Stimulated activated naive B cell treated with anti-CD40 and anti-IgM and Interleukin-4, amounts not matched to agents 10 μg/mL and 1 μg/mL and 100 μg/mL, for 72 hours (primary cell): ENCODE results near the gene WNT5A.
"Not testable (repeated sequence)": the region's sequence is repeated elsewhere in the genome, so short reads cannot be mapped to it uniquely, and the experiment has no call there.

Source experiments
- ATAC-seq, 2 donors: fragments of 150-1000 bp; cut with Tn5 transposase; replicated peaks; 2 replicates each; pipeline ENCODE4 v1.10.0; 2021; ENCODE audit warnings: moderate library complexity in 1 of 2
- DNase-seq: peaks from one replicate; pipeline ENCODE4 v3.0.0; 2021
- H3K27ac Mint-ChIP-seq: one replicate; pipeline ENCODE4 v1.8.0; 2022; ENCODE audit warnings: mild to moderate bottlenecking, mixed read lengths
- H3K27me3 Mint-ChIP-seq, 2 donors: one replicate each; pipeline ENCODE4 v1.8.0; 2022; ENCODE audit warnings: mixed read lengths in 2 of 2
- H3K36me3 Mint-ChIP-seq, 2 donors: one replicate each; pipeline ENCODE4 v1.8.0; 2022; ENCODE audit warnings: mixed read lengths in 2 of 2, mild to moderate bottlenecking in 1 of 2
- H3K4me1 Mint-ChIP-seq, 2 donors: one replicate each; pipeline ENCODE4 v1.8.0; 2022; ENCODE audit warnings: mixed read lengths in 2 of 2, mild to moderate bottlenecking in 1 of 2
- H3K4me3 Mint-ChIP-seq, 2 donors: one replicate each; pipeline ENCODE4 v1.8.0; 2022; ENCODE audit warnings: mild to moderate bottlenecking in 2 of 2, mixed read lengths in 2 of 2, moderate library complexity in 1 of 2
- H3K9me3 Mint-ChIP-seq, 2 donors: one replicate each; pipeline ENCODE4 v1.8.0; 2022; ENCODE audit warnings: mixed read lengths in 2 of 2, mild to moderate bottlenecking in 1 of 2

WNT5A gene

GRCh38 chr3:55515550-55516246 lies 28.6 kb upstream of the WNT5A start:
- Mint-ChIP-seq H3K27ac (no peak overlapping the region), H3K36me3 (no peaks in the 10 kb centered on the region), H3K4me1 (no peaks in the 10 kb centered on the region), H3K9me3 (no peaks in the 10 kb centered on the region), H3K4me3 (no peak overlapping the region), H3K27me3 (peaks cover 0 to 6% of the 10 kb centered on the region in 2 donors)
- no peak for ATAC-seq
- no peak for DNase-seq

- ATAC-seq (no peak), DNase-seq (no peak)
- H3K36me3 Mint-ChIP-seq: no peaks in the 10 kb centered on the region
- no peak overlapping the region for H3K27ac Mint-ChIP-seq
- H3K9me3 Mint-ChIP-seq: no peaks in the 10 kb centered on the region
- no peaks in the 10 kb centered on the region for H3K4me1 Mint-ChIP-seq
- no peak overlapping the region for H3K4me3 Mint-ChIP-seq
- H3K27me3 Mint-ChIP-seq: peaks cover 0 to 6% of the 10 kb centered on the region in 2 donors
Observed at GRCh38 chr3:55514962-55515361, 27.9 kb upstream of the WNT5A start.

- Mint-ChIP-seq H3K27me3 (peaks cover 0 to 6% of the 10 kb centered on the region in 2 donors), H3K4me3 (no peak overlapping the region), H3K36me3 (no peaks in the 10 kb centered on the region), H3K27ac (no peak overlapping the region), H3K4me1 (no peaks in the 10 kb centered on the region), H3K9me3 (no peaks in the 10 kb centered on the region)
- DNase-seq (no peak), ATAC-seq (no peak)
Observed at GRCh38 chr3:55512571-55513343, 25.7 kb upstream of the WNT5A start.

- DNase-seq: no peak
- H3K4me1 Mint-ChIP-seq: no peaks in the 10 kb centered on the region
- no peak overlapping the region for H3K27ac Mint-ChIP-seq
- H3K36me3 Mint-ChIP-seq: no peaks in the 10 kb centered on the region
- no peak for ATAC-seq
- H3K4me3 Mint-ChIP-seq: no peak overlapping the region
- H3K27me3 Mint-ChIP-seq: peaks cover 0 to 6% of the 10 kb centered on the region in 2 donors
- no peaks in the 10 kb centered on the region for H3K9me3 Mint-ChIP-seq
Observed at GRCh38 chr3:55511895-55512570, 24.9 kb upstream of the WNT5A start.

GRCh38 chr3:55508335-55508734 lies 21.2 kb upstream of the WNT5A start:
- ATAC-seq (no peak), DNase-seq (no peak)
- Mint-ChIP-seq H3K36me3 (no peaks in the 10 kb centered on the region), H3K4me3 (no peak overlapping the region), H3K27ac (no peak overlapping the region), H3K9me3 (no peaks in the 10 kb centered on the region), H3K27me3 (no peaks in the 10 kb centered on the region), H3K4me1 (no peaks in the 10 kb centered on the region)

- Mint-ChIP-seq H3K4me1 (no peaks in the 10 kb centered on the region), H3K27ac (no peak overlapping the region), H3K4me3 (no peak overlapping the region), H3K27me3 (no peaks in the 10 kb centered on the region), H3K36me3 (no peaks in the 10 kb centered on the region), H3K9me3 (no peaks in the 10 kb centered on the region)
- ATAC-seq (no peak), DNase-seq (no peak)
Observed at GRCh38 chr3:55507808-55508207, 20.7 kb upstream of the WNT5A start.

- Mint-ChIP-seq H3K4me1 (no peaks in the 10 kb centered on the region), H3K9me3 (no peaks in the 10 kb centered on the region), H3K27me3 (no peaks in the 10 kb centered on the region), H3K36me3 (no peaks in the 10 kb centered on the region), H3K27ac (no peak overlapping the region), H3K4me3 (no peak overlapping the region)
- ATAC-seq (no peak), DNase-seq (no peak)
Observed at GRCh38 chr3:55505776-55506175, 18.7 kb upstream of the WNT5A start.

GRCh38 chr3:55505102-55505501 lies 18.0 kb upstream of the WNT5A start:
- H3K27ac Mint-ChIP-seq: peak overlapping the region; percentile 22
- not testable (repeated sequence) for H3K4me3 Mint-ChIP-seq, H3K9me3 Mint-ChIP-seq, H3K36me3 Mint-ChIP-seq, H3K4me1 Mint-ChIP-seq, H3K27me3 Mint-ChIP-seq, ATAC-seq, DNase-seq

- Mint-ChIP-seq H3K36me3 (no peaks in the 10 kb centered on the region), H3K4me1 (no peaks in the 10 kb centered on the region), H3K4me3 (no peak overlapping the region), H3K27me3 (no peaks in the 10 kb centered on the region), H3K27ac (no peak overlapping the region), H3K9me3 (no peaks in the 10 kb centered on the region)
- DNase-seq (no peak), ATAC-seq (no peak)
Observed at GRCh38 chr3:55501905-55502304, 14.8 kb upstream of the WNT5A start.

- no peaks in the 10 kb centered on the region for H3K9me3 Mint-ChIP-seq
- no peaks in the 10 kb centered on the region for H3K36me3 Mint-ChIP-seq
- H3K4me3 Mint-ChIP-seq: no peak overlapping the region
- no peaks in the 10 kb centered on the region for H3K4me1 Mint-ChIP-seq
- ATAC-seq (no peak), DNase-seq (no peak)
- peaks cover 3 to 9% of the 10 kb centered on the region in 2 donors for H3K27me3 Mint-ChIP-seq
- H3K27ac Mint-ChIP-seq: no peak overlapping the region
Observed at GRCh38 chr3:55500555-55501330, 13.6 kb upstream of the WNT5A start.

- no peaks in the 10 kb centered on the region for H3K4me1 Mint-ChIP-seq
- no peak overlapping the region for H3K4me3 Mint-ChIP-seq
- ATAC-seq (no peak), DNase-seq (no peak)
- no peaks in the 10 kb centered on the region for H3K36me3 Mint-ChIP-seq
- no peaks in the 10 kb centered on the region for H3K9me3 Mint-ChIP-seq
- peaks cover 3 to 9% of the 10 kb centered on the region in 2 donors for H3K27me3 Mint-ChIP-seq
- H3K27ac Mint-ChIP-seq: no peak overlapping the region
Observed at GRCh38 chr3:55498520-55498919, 11.4 kb upstream of the WNT5A start.

- peaks cover 8 to 19% of the 10 kb centered on the region in 2 donors for H3K27me3 Mint-ChIP-seq
- no peak overlapping the region for H3K27ac Mint-ChIP-seq
- DNase-seq (no peak), ATAC-seq (no peak)
- H3K36me3 Mint-ChIP-seq: no peaks in the 10 kb centered on the region
- no peaks in the 10 kb centered on the region for H3K4me1 Mint-ChIP-seq
- H3K4me3 Mint-ChIP-seq: no peak overlapping the region
- no peaks in the 10 kb centered on the region for H3K9me3 Mint-ChIP-seq
Observed at GRCh38 chr3:55497250-55497649, 10.1 kb upstream of the WNT5A start.

- Mint-ChIP-seq H3K27me3 (peaks cover 14 to 37% of the 10 kb centered on the region in 2 donors), H3K36me3 (no peaks in the 10 kb centered on the region), H3K4me1 (no peaks in the 10 kb centered on the region), H3K4me3 (no peak overlapping the region), H3K9me3 (no peaks in the 10 kb centered on the region), H3K27ac (no peak overlapping the region)
- DNase-seq (no peak), ATAC-seq (no peak)
Observed at GRCh38 chr3:55494976-55495375, 7.9 kb upstream of the WNT5A start.

- Mint-ChIP-seq H3K27me3 (peaks cover 32 to 56% of the 10 kb centered on the region in 2 donors), H3K4me1 (peaks cover 9 to 13% of the 10 kb centered on the region in 2 donors), H3K36me3 (peaks cover 3 to 7% of the 10 kb centered on the region in 2 donors), H3K27ac (no peak overlapping the region), H3K9me3 (peaks cover 0 to 4% of the 10 kb centered on the region in 2 donors), H3K4me3 (no peak overlapping the region)
- ATAC-seq (no peak), DNase-seq (no peak)
Observed at GRCh38 chr3:55492976-55493375, 5.9 kb upstream of the WNT5A start.
